ENCODE data around the gene IL1F10.

IL1F10 gene

GRCh38 chr2:113067681-113068080 lies at the start of gene IL1F10:
Gene IL1F10 (plus strand): TSS chr2:113067970. CDS start chr2:113072739, 4,769 bp downstream.
- no peak for FAIRE-seq

GRCh38 chr2:113018509-113018908 lies 49.3 kb upstream of the IL1F10 start:
- FAIRE-seq, result no peak

GRCh38 chr2:113021312-113021711 lies 46.5 kb upstream of the IL1F10 start:
- FAIRE-seq, result no peak

GRCh38 chr2:113024764-113025163 lies 43.0 kb upstream of the IL1F10 start:
- no peak for FAIRE-seq

- FAIRE-seq, result no peak
Measured at GRCh38 chr2:113025737-113026136, 42.0 kb upstream of the IL1F10 start.

- FAIRE-seq, result no peak
Measured at GRCh38 chr2:113027691-113028090, 40.1 kb upstream of the IL1F10 start.

GRCh38 chr2:113028112-113028511 lies 39.7 kb upstream of the IL1F10 start:
- FAIRE-seq, result no peak

GRCh38 chr2:113032737-113033136 lies 35.0 kb upstream of the IL1F10 start:
- no peak for FAIRE-seq

- FAIRE-seq, result no peak
Measured at GRCh38 chr2:113034016-113034415, 33.8 kb upstream of the IL1F10 start.

- no peak for FAIRE-seq
Measured at GRCh38 chr2:113036763-113037162, 31.0 kb upstream of the IL1F10 start.

- FAIRE-seq, result no peak
Measured at GRCh38 chr2:113038291-113038690, 29.5 kb upstream of the IL1F10 start.

GRCh38 chr2:113039158-113039557 lies 28.6 kb upstream of the IL1F10 start:
- no peak for FAIRE-seq

- FAIRE-seq, result no peak
Measured at GRCh38 chr2:113039719-113040118, 28.1 kb upstream of the IL1F10 start.

- no peak for FAIRE-seq
Measured at GRCh38 chr2:113041871-113042270, 25.9 kb upstream of the IL1F10 start.

- FAIRE-seq, result no peak
Measured at GRCh38 chr2:113046465-113046864, 21.3 kb upstream of the IL1F10 start.

GRCh38 chr2:113050921-113051895 lies 16.6 kb upstream of the IL1F10 start:
- no peak for FAIRE-seq

- FAIRE-seq, result no peak
Measured at GRCh38 chr2:113052396-113052917, 15.3 kb upstream of the IL1F10 start, which contains the start of gene IL36B. Gene IL36B (minus strand): TSS chr2:113052867.

- FAIRE-seq, result no peak
Measured at GRCh38 chr2:113053666-113054065, 14.1 kb upstream of the IL1F10 start.

GRCh38 chr2:113054066-113054465 lies 13.7 kb upstream of the IL1F10 start:
- FAIRE-seq, result no peak

GRCh38 chr2:113056521-113056920 lies 11.2 kb upstream of the IL1F10 start:
- FAIRE-seq, result no peak

- no peak for FAIRE-seq
Measured at GRCh38 chr2:113057117-113057516, 10.7 kb upstream of the IL1F10 start.

GRCh38 chr2:113058411-113058994 lies 9.3 kb upstream of the IL1F10 start:
- FAIRE-seq, result no peak

Data from endometrium (tissue), 2 donors.